MCF 10A (cell line): ENCODE results near the gene DENND2C. TPM values are rescaled to one million over a fixed set of nuclear protein-coding genes. Genes with fewer than 3 reads are reported as not detected.

Experiments
- BruUV-seq: library from RNA; stranded (reverse); fragments of 400-500 nt; replicated peaks from 2 replicates; lab custom pipeline; 2021; lab: Mats Ljungman, UMichigan
- CTCF ChIA-PET: fragments of 300-600 bp; sonication (Branson Sonifier 250); formaldehyde crosslinking; extraction: SDS; loops from one replicate; lab custom pipeline; 2021; ENCODE audit warnings: antibody characterized with exemption, inconsistent platforms; lab: Yijun Ruan, JAX
- POLR2A ChIA-PET: fragments of 300-600, 350-650 bp; sonication (Branson Sonifier 250); formaldehyde crosslinking; extraction: SDS; loops from one replicate; lab custom pipeline; 2020; ENCODE audit warnings: antibody characterized with exemption, inconsistent platforms; lab: Yijun Ruan, JAX
- DNase-seq: peaks from one replicate; pipeline ENCODE4 v3.0.0-alpha.2; 2018; ENCODE audit not compliant: unreplicated experiment
- H3K27ac Mint-ChIP-seq: one replicate; pipeline ENCODE4 v1.8.0; 2022; ENCODE audit warnings: mild to moderate bottlenecking, low read depth, mixed read lengths; ENCODE audit not compliant: unreplicated experiment
- H3K27me3 Mint-ChIP-seq: one replicate; pipeline ENCODE4 v1.8.0; 2022; ENCODE audit warnings: mixed read lengths; ENCODE audit not compliant: insufficient read depth, unreplicated experiment
- H3K36me3 Mint-ChIP-seq: one replicate; pipeline ENCODE4 v1.8.0; 2022; ENCODE audit warnings: mild to moderate bottlenecking, moderate library complexity, mixed read lengths; ENCODE audit not compliant: insufficient read depth, unreplicated experiment
- H3K4me1 Mint-ChIP-seq: one replicate; pipeline ENCODE4 v1.8.0; 2022; ENCODE audit warnings: mixed read lengths; ENCODE audit not compliant: insufficient read depth, unreplicated experiment
- H3K4me3 Mint-ChIP-seq: one replicate; pipeline ENCODE4 v1.8.0; 2022; ENCODE audit warnings: mild to moderate bottlenecking, moderate library complexity, mixed read lengths; ENCODE audit not compliant: unreplicated experiment
- H3K9me3 Mint-ChIP-seq: one replicate; pipeline ENCODE4 v1.8.0; 2022; ENCODE audit warnings: mixed read lengths; ENCODE audit not compliant: unreplicated experiment
- CTCF ChIP-seq: fragments of 200-600 bp; IDR thresholded peaks from one replicate; pipeline ENCODE4 v1.8.0; 2022; ENCODE audit warnings: antibody characterized with exemption, mild to moderate bottlenecking; ENCODE audit not compliant: unreplicated experiment
- intact Hi-C: fragments of 100-400 bp; cut with micrococcal nuclease; formaldehyde crosslinking; loops from 2 replicates; pipeline ENCODE4 v1.14.1; 2022
- total RNA-seq: library from RNA; stranded (reverse); gene quantifications from 2 replicates; pipeline ENCODE4 v1.2.3, GENCODE V29; 2022

Gene DENND2C
- total RNA-seq, 1 experiment from 2014 or later = 5.8 TPM

DNA sequence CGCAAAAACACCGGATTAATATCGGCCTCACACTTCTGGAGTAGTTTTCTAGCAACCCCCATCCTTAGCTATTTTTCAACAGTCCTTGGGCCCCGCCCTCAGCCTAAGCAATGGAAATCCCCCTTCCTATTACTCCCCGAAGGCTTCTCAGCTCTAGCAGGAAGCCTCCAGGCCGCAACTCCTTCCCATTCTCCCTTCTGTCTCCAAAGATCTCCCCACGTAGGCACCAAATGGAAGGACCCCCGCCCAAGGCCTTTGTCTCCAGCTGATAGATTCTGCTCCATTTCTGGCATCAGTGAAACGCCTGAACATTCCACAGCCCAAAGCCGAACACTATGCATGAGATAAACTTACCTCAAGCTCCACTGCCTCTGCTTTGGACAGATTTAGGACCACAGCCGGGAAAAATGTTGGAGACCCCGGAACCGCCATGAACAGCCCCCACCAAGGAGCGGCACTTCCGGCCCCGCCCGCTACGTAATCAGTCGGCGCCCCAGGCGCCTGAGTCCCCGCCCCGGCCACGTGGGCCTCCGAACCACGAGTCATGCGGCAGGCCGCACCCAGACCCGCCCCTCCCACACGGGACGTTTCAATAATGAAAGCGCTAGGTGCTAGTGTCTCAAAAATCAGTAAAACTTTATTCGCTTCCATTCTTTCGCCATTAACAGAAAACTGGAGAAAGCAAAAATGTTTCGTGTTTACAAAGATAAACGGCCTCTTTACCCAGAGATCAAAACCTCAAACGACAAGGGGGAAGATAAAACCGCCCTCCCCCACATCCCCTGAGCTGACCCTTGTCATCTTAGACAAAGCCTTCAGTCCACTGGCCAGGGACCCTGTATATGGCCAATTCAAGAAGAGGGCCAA lies 46.7 kb upstream of the DENND2C start, which contains the start of gene NRAS:
NRAS (minus strand) TSS at position 468 of the 867 bp plus-strand sequence. CDS start 611 bp downstream, outside the sequence.
- H3K27ac Mint-ChIP-seq = peak within 1 kb of the TSS; percentile 100
- BruUV-seq = TSS peak; percentile 90
- intact Hi-C loops = loop anchor here (2.0 kb wide), 1 partner anchor 40 kb away; the partner anchor contains the start of gene CSDE1
- no peaks in the 10 kb centered on the region for H3K27me3 Mint-ChIP-seq
- H3K4me1 Mint-ChIP-seq = peaks cover 8% of the 10 kb centered on the region
- peak within 1 kb of the TSS; percentile 99 for H3K4me3 Mint-ChIP-seq
- POLR2A ChIA-PET = interaction anchor here (0.6 to 3.9 kb wide), 26 partner anchors 9 to 370 kb away, joined by 3 to 43 read pairs (median 4); partner anchors contain the start of genes AMPD1, BCAS2, CSDE1 and DENND2C
- H3K9me3 Mint-ChIP-seq = no peaks in the 10 kb centered on the region
- peaks cover 84% of the 10 kb centered on the region for H3K36me3 Mint-ChIP-seq
- peak; percentile 89 for DNase-seq
- CTCF ChIA-PET = interaction anchor here (0.5 to 1.6 kb wide), 7 partner anchors 9 to 395 kb away, joined by 3 to 7 read pairs (median 3); no protein-coding TSS in a partner anchor
- TF ChIP-seq CTCF = no peak

DNA sequence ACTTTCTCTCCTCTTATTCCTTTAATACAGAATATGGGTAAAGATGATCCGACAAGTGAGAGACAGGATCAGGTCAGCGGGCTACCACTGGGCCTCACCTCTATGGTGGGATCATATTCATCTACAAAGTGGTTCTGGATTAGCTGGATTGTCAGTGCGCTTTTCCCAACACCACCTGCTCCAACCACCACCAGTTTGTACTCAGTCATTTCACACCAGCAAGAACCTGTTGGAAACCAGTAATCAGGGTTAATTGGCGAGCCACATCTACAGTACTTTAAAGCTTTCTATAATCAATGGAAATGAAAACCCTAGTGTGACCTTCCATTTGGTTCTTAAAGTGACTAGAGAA lies 46.1 kb upstream of the DENND2C start:
- H3K4me1 Mint-ChIP-seq = peaks cover 8% of the 10 kb centered on the region
- H3K27me3 Mint-ChIP-seq = no peaks in the 10 kb centered on the region
- DNase-seq = no peak
- no peak for TF ChIP-seq CTCF
- ChIA-PET POLR2A (interaction anchor here (0.6 to 3.9 kb wide), 21 partner anchors 9 to 369 kb away, joined by 3 to 43 read pairs (median 4); partner anchors contain the start of genes AMPD1, BCAS2, CSDE1 and DENND2C), CTCF (interaction anchor here (0.5 to 1.6 kb wide), 6 partner anchors 9 to 396 kb away, joined by 3 to 7 read pairs (median 3); no protein-coding TSS in a partner anchor)
- intact Hi-C loops = loop anchor here (2.0 kb wide), 1 partner anchor 41 kb away; the partner anchor contains the start of gene CSDE1
- H3K27ac Mint-ChIP-seq = peak overlapping the region; percentile 100
- H3K36me3 Mint-ChIP-seq = peaks cover 84% of the 10 kb centered on the region
- peak overlapping the region; percentile 99 for H3K4me3 Mint-ChIP-seq
- TSS peak; percentile 49 for BruUV-seq
- H3K9me3 Mint-ChIP-seq = no peaks in the 10 kb centered on the region

- peaks cover 84% of the 10 kb centered on the region for H3K36me3 Mint-ChIP-seq
- CTCF ChIA-PET = interaction anchor here (1.2 to 1.3 kb wide), 2 partner anchors 17 to 41 kb away, joined by 3 to 5 read pairs; partner anchors contain the start of gene AMPD1
- peak overlapping the region; percentile 73 for H3K27ac Mint-ChIP-seq
These were observed 43.1 kb upstream of the DENND2C start for GRCh38 chr1:114712977-114713376.

More at GRCh38 chr1:114712977-114713376, 43.1 kb upstream of the DENND2C start:
- intact Hi-C loops = no loop called here
- DNase-seq = no peak
- Mint-ChIP-seq H3K27me3 (no peaks in the 10 kb centered on the region), H3K4me1 (peaks cover 14% of the 10 kb centered on the region), H3K9me3 (no peaks in the 10 kb centered on the region), H3K4me3 (no peak overlapping the region)
- no TSS peak for BruUV-seq
- TF ChIP-seq CTCF = no peak
- POLR2A ChIA-PET = interaction anchor here (0.6 to 1.2 kb wide), 2 partner anchors 13 to 513 kb away, joined by 3 to 4 read pairs; no protein-coding TSS in a partner anchor
